Stimulated activated CD8-positive, alpha-beta memory T cell treated with anti-CD3 and anti-CD28 coated beads, Interleukin-12 subunit alpha, Interleukin-12 subunit beta, amount 100 ng/mL, for 24 hours (primary cell): Measurements from ENCODE around the gene ASTE1.
"Not testable (repeated sequence)": the region's sequence is repeated elsewhere in the genome, so short reads cannot be mapped to it uniquely, and the experiment has no call there.

Experiments used
- DNase-seq: peaks from one replicate; pipeline ENCODE4 v3.0.0-alpha.2; 2020; ENCODE audit errors: extremely low read depth

The ASTE1 gene

GRCh38 chr3:131026321-131027151 lies at the start of gene ASTE1, which contains the start of gene NEK11:
TSS of gene ASTE1 (minus strand) at chr3:131026825. CDS start at chr3:131025306, 1,519 bp downstream.
TSS of gene NEK11 (plus strand) at chr3:131026877. CDS start at chr3:131029709, 2,832 bp downstream.
- peak; percentile 86 for DNase-seq

- no peak for DNase-seq
These were observed 49.2 kb upstream of the ASTE1 start for GRCh38 chr3:131075632-131076328.

- DNase-seq = no peak
These were observed 46.2 kb upstream of the ASTE1 start for GRCh38 chr3:131072845-131073244.

- DNase-seq = no peak
These were observed 45.5 kb upstream of the ASTE1 start for GRCh38 chr3:131072099-131072559.

- DNase-seq = no peak
These were observed 41.4 kb upstream of the ASTE1 start for GRCh38 chr3:131067983-131068382.

- no peak for DNase-seq
These were observed 26.6 kb upstream of the ASTE1 start for GRCh38 chr3:131053043-131053859.

- DNase-seq = no peak
These were observed 23.4 kb upstream of the ASTE1 start for GRCh38 chr3:131050001-131050400.

- DNase-seq = no peak
These were observed 21.4 kb upstream of the ASTE1 start for GRCh38 chr3:131048030-131048429.

GRCh38 chr3:131047582-131047981 lies 21.0 kb upstream of the ASTE1 start:
- no peak for DNase-seq

GRCh38 chr3:131042271-131042985 lies 15.8 kb upstream of the ASTE1 start:
- not testable (repeated sequence) for DNase-seq

- no peak for DNase-seq
These were observed 11.7 kb upstream of the ASTE1 start for GRCh38 chr3:131038326-131038725.

GRCh38 chr3:131036986-131037385 lies 10.4 kb upstream of the ASTE1 start:
- no peak for DNase-seq

GRCh38 chr3:131036200-131036816 lies 9.7 kb upstream of the ASTE1 start:
- no peak for DNase-seq

- no peak for DNase-seq
These were observed 7.0 kb upstream of the ASTE1 start for GRCh38 chr3:131033480-131034080.

GRCh38 chr3:131031660-131032059 lies 5.0 kb upstream of the ASTE1 start:
- DNase-seq = no peak

- DNase-seq = no peak
These were observed 2.2 kb upstream of the ASTE1 start for GRCh38 chr3:131028844-131029243.

GRCh38 chr3:131025539-131025938 lies 1.1 kb downstream of the ASTE1 start:
- DNase-seq = no peak

- no peak for DNase-seq
These were observed 6.4 kb downstream of the ASTE1 start for GRCh38 chr3:131020122-131020693.

- DNase-seq = no peak
These were observed 7.7 kb downstream of the ASTE1 start for GRCh38 chr3:131018970-131019369.

- no peak for DNase-seq
These were observed 16.9 kb downstream of the ASTE1 start for GRCh38 chr3:131009698-131010097.
